IPS-18a (cell line): Measurements from ENCODE around the gene PLPP7.

Source experiments
- H3K27ac ChIP-seq: one replicate; pipeline ENCODE4 v1.5.1; 2013; ENCODE audit warnings: low read length
- H3K27me3 ChIP-seq: one replicate; pipeline ENCODE4 v1.6.1; 2013; ENCODE audit warnings: mild to moderate bottlenecking, low read length; ENCODE audit not compliant: control insufficient read depth, insufficient read depth
- H3K36me3 ChIP-seq: one replicate; pipeline ENCODE4 v1.6.1; 2013; ENCODE audit warnings: low read depth, low read length; ENCODE audit not compliant: control insufficient read depth
- H3K4me1 ChIP-seq: one replicate; pipeline ENCODE4 v1.6.1; 2013; ENCODE audit warnings: low read depth, low read length; ENCODE audit not compliant: control insufficient read depth
- H3K4me3 ChIP-seq: one replicate; pipeline ENCODE4 v1.5.1; 2013; ENCODE audit warnings: low read length
- H3K9ac ChIP-seq: one replicate; pipeline ENCODE4 v1.6.1; 2013; ENCODE audit warnings: mild to moderate bottlenecking, low read length, moderate library complexity
- H3K9me3 ChIP-seq: one replicate; pipeline ENCODE4 v1.6.1; 2013; ENCODE audit warnings: low read depth, low read length; ENCODE audit not compliant: control insufficient read depth

PLPP7 gene

GRCh38 chr9:131299961-131300347 is 10.4 kb downstream of the PLPP7 start:
- Histone ChIP-seq H3K27ac (no peak overlapping the region), H3K9ac (no peak overlapping the region), H3K9me3 (no peaks in the 10 kb centered on the region), H3K36me3 (no peaks in the 10 kb centered on the region), H3K27me3 (no peaks in the 10 kb centered on the region), H3K4me3 (no peak overlapping the region), H3K4me1 (no peaks in the 10 kb centered on the region)

GRCh38 chr9:131300444-131300843 is 10.9 kb downstream of the PLPP7 start:
- H3K27ac ChIP-seq: no peak overlapping the region
- no peaks in the 10 kb centered on the region for H3K4me1 ChIP-seq

GRCh38 chr9:131302244-131303075 is 12.9 kb downstream of the PLPP7 start:
- Histone ChIP-seq H3K27me3 (no peaks in the 10 kb centered on the region), H3K27ac (no peak overlapping the region), H3K4me1 (no peaks in the 10 kb centered on the region), H3K9ac (no peak overlapping the region), H3K9me3 (no peaks in the 10 kb centered on the region), H3K36me3 (no peaks in the 10 kb centered on the region), H3K4me3 (no peak overlapping the region)

More at GRCh38 chr9:131300444-131300843, 10.9 kb downstream of the PLPP7 start:
- H3K9ac ChIP-seq: no peak overlapping the region
- no peaks in the 10 kb centered on the region for H3K9me3 ChIP-seq
- H3K27me3 ChIP-seq: no peaks in the 10 kb centered on the region
- no peak overlapping the region for H3K4me3 ChIP-seq
- H3K36me3 ChIP-seq: no peaks in the 10 kb centered on the region

- no peak overlapping the region for H3K9ac ChIP-seq
- H3K4me3 ChIP-seq: no peak overlapping the region
- no peak overlapping the region for H3K27ac ChIP-seq
- H3K9me3 ChIP-seq: no peaks in the 10 kb centered on the region
- no peaks in the 10 kb centered on the region for H3K36me3 ChIP-seq
- no peaks in the 10 kb centered on the region for H3K27me3 ChIP-seq
- H3K4me1 ChIP-seq: no peaks in the 10 kb centered on the region
Measured at GRCh38 chr9:131303381-131304321, 14.1 kb downstream of the PLPP7 start.

- H3K4me1 ChIP-seq: no peaks in the 10 kb centered on the region
- no peak overlapping the region for H3K9ac ChIP-seq
- no peak overlapping the region for H3K27ac ChIP-seq
- no peak overlapping the region for H3K4me3 ChIP-seq
- no peaks in the 10 kb centered on the region for H3K9me3 ChIP-seq
- no peaks in the 10 kb centered on the region for H3K27me3 ChIP-seq
- H3K36me3 ChIP-seq: no peaks in the 10 kb centered on the region
Measured at GRCh38 chr9:131304676-131305355, 15.3 kb downstream of the PLPP7 start.

GRCh38 chr9:131306397-131307004 is 17.0 kb downstream of the PLPP7 start:
- H3K36me3 ChIP-seq: no peaks in the 10 kb centered on the region
- no peaks in the 10 kb centered on the region for H3K9me3 ChIP-seq
- H3K27me3 ChIP-seq: no peaks in the 10 kb centered on the region
- no peak overlapping the region for H3K4me3 ChIP-seq
- H3K27ac ChIP-seq: no peak overlapping the region
- no peak overlapping the region for H3K9ac ChIP-seq
- H3K4me1 ChIP-seq: no peaks in the 10 kb centered on the region

GRCh38 chr9:131307974-131308373 is 18.5 kb downstream of the PLPP7 start:
- Histone ChIP-seq H3K36me3 (no peaks in the 10 kb centered on the region), H3K27me3 (no peaks in the 10 kb centered on the region), H3K4me1 (no peaks in the 10 kb centered on the region), H3K27ac (no peak overlapping the region), H3K9me3 (no peaks in the 10 kb centered on the region), H3K4me3 (no peak overlapping the region), H3K9ac (no peak overlapping the region)

- no peaks in the 10 kb centered on the region for H3K9me3 ChIP-seq
- no peak overlapping the region for H3K9ac ChIP-seq
- H3K4me3 ChIP-seq: no peak overlapping the region
Measured at GRCh38 chr9:131308452-131308851, 18.9 kb downstream of the PLPP7 start.

GRCh38 chr9:131308906-131309529 is 19.5 kb downstream of the PLPP7 start:
- Histone ChIP-seq H3K9me3 (no peaks in the 10 kb centered on the region), H3K4me3 (no peak overlapping the region), H3K4me1 (no peaks in the 10 kb centered on the region)

More at GRCh38 chr9:131308452-131308851, 18.9 kb downstream of the PLPP7 start:
- no peaks in the 10 kb centered on the region for H3K4me1 ChIP-seq
- no peaks in the 10 kb centered on the region for H3K36me3 ChIP-seq
- no peaks in the 10 kb centered on the region for H3K27me3 ChIP-seq
- H3K27ac ChIP-seq: no peak overlapping the region

GRCh38 chr9:131309530-131310276 is 20.2 kb downstream of the PLPP7 start:
- no peaks in the 10 kb centered on the region for H3K4me1 ChIP-seq
- H3K9ac ChIP-seq: no peak overlapping the region
- no peaks in the 10 kb centered on the region for H3K9me3 ChIP-seq
- no peak overlapping the region for H3K27ac ChIP-seq
- H3K36me3 ChIP-seq: no peaks in the 10 kb centered on the region
- no peak overlapping the region for H3K4me3 ChIP-seq
- no peaks in the 10 kb centered on the region for H3K27me3 ChIP-seq

More at GRCh38 chr9:131308906-131309529, 19.5 kb downstream of the PLPP7 start:
- Histone ChIP-seq H3K9ac (no peak overlapping the region), H3K27me3 (no peaks in the 10 kb centered on the region), H3K27ac (no peak overlapping the region), H3K36me3 (no peaks in the 10 kb centered on the region)
